Measurements from ENCODE around the gene FRMPD1.
"Not testable (repeated sequence)": the region's sequence is repeated elsewhere in the genome, so short reads cannot be mapped to it uniquely, and the experiment has no call there.

- not testable (repeated sequence) for TF ChIP-seq CTCF (IDR thresholded peaks at IDR 0.05; ENCODE audit: insufficient read depth, low read depth, low read length); EZH2 (IDR thresholded peaks at IDR 0.05; ENCODE audit: insufficient read depth, low read length)
Measured at GRCh38 chr9:37765263-37765662, 114.5 kb downstream of the FRMPD1 start.
